Sigmoid colon (tissue), 7 donors: ENCODE data around the gene SOX13. TPM values are rescaled to one million over a fixed set of nuclear protein-coding genes. Genes with fewer than 3 reads are reported as not detected.

Source experiments
- DNase-seq: peaks from one replicate; pipeline ENCODE4 v3.0.0-alpha.2; 2019
- H3K27ac ChIP-seq, 4 donors: fragments of 200-600 bp; sonication (generic); one replicate each; pipeline ENCODE4 v1.5.1; 2016 to 2019; ENCODE audit warnings: mild to moderate bottlenecking in 1 of 4
- H3K27me3 ChIP-seq, 3 donors: fragments of 200-600 bp; sonication (generic); one replicate each; pipeline ENCODE4 v1.5.1; 2019; ENCODE audit warnings: mild to moderate bottlenecking in 1 of 3
- H3K36me3 ChIP-seq, 4 donors: fragments of 200-600 bp; sonication (generic); one replicate each; pipeline ENCODE4 v1.5.1; 2016 to 2019
- H3K4me1 ChIP-seq, 4 donors: fragments of 200-600 bp; sonication (generic); one replicate each; pipeline ENCODE4 v1.5.1; 2017 to 2019
- H3K4me3 ChIP-seq, 4 donors: fragments of 200-600 bp; sonication (generic); one replicate each; pipeline ENCODE4 v1.5.1; 2017 to 2019; ENCODE audit warnings: mild to moderate bottlenecking in 2 of 4, moderate library complexity in 1 of 4
- H3K9me3 ChIP-seq, 4 donors: fragments of 200-600 bp in 3 of 4; sonication (generic) in 3 of 4; one replicate each; pipeline versions ENCODE4 v1.5.1 to v1.6.1; 2013 to 2019
- CTCF ChIP-seq, 4 experiments: fragments of 450-650 bp in 3 of 4; fragments of 200-600 bp in 1 of 4; IDR thresholded peaks; one replicate each; pipeline ENCODE4 v1.5.1; 2016 to 2019; ENCODE audit warnings: antibody characterized with exemption in 4 of 4, mild to moderate bottlenecking in 3 of 4, moderate library complexity in 2 of 4
- EP300 ChIP-seq, 4 donors: sonication (generic); formaldehyde crosslinking; IDR thresholded peaks; one replicate each; pipeline ENCODE4 v1.6.1; 2017; ENCODE audit warnings: antibody characterized with exemption in 4 of 4
- POLR2A ChIP-seq, 2 donors: fragments of 450-650 bp; IDR thresholded peaks; one replicate each; pipeline ENCODE4 v1.6.1; 2016; ENCODE audit warnings: antibody characterized with exemption in 2 of 2, mild to moderate bottlenecking in 2 of 2, moderate library complexity in 2 of 2
- POLR2AphosphoS5 ChIP-seq, 4 donors: sonication (generic); formaldehyde crosslinking; IDR thresholded peaks; one replicate each; pipeline ENCODE4 v1.6.1; 2017; ENCODE audit warnings: antibody characterized with exemption in 4 of 4
- WGBS, 2 donors: extraction: QIAGEN DNeasy Blood & Tissue Kit; methylation state at CpG; one replicate each; pipeline ENCODE4 v1.1.7; 2013; 5-methylcytosine and 5-hydroxymethylcytosine counted together
- intact Hi-C: fragments of 100-400 bp; cut with DNase I; formaldehyde crosslinking; loops from one replicate; pipeline ENCODE4 v1.15.1; 2023
- polyA plus RNA-seq, 3 donors: library from polyadenylated mRNA; stranded (reverse); fragments of 200-250 nt; gene quantifications; one replicate each; pipeline ENCODE4 v1.2.3, GENCODE V29; 2013
- total RNA-seq, 4 donors: library from RNA; depleted of rRNA; stranded (reverse); fragments of >200 nt; gene quantifications; one replicate each; pipeline ENCODE4 v1.1.0, GENCODE V29; 2016
- donor health status: healthy with polysubstance abuse.
- donor health status: Bipolar disorder and iron deficiency.
- donor health status: healthy.

SOX13 gene
- total and polyA plus RNA-seq, 7 donors, result 9.6 to 58.4 (median 28.5) TPM

DNA sequence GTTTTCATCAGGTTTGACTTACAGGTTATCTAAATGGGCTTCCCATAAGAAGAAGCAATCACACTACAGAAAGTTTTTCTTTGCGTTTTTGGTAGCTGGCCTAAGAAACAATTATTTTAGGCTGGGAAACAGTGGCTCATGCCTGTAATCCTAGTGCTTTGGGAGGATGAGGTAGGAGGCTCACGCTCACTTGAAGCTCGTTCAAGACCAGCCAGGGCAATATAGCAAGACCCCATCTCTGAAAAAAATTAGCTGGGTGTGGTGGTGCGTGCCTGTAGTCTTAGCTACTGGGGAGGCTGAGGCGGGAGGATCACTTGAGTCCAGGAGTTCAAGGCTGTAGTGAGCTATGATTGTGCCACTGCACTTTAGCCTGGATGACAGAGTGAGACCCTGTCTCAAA lies 94.8 kb downstream of the SOX13 start:
- Histone ChIP-seq H3K36me3 (no peaks in the 10 kb centered on the region), H3K27me3 (no peaks in the 10 kb centered on the region), H3K9me3 (peaks cover 0 to 9% (median 3%) of the 10 kb centered on the region in 4 donors), H3K4me1 (no peaks in the 10 kb centered on the region), H3K27ac (no peak overlapping the region), H3K4me3 (no peak overlapping the region)
- no peak for DNase-seq
- TF ChIP-seq POLR2AphosphoS5 (IDR thresholded peaks at IDR 0.05) (no peak), EP300 (IDR thresholded peaks at IDR 0.05) (no peak), CTCF (IDR thresholded peaks at IDR 0.05) (no peak), POLR2A (IDR thresholded peaks at IDR 0.05) (no peak)
- WGBS, 2 donors, result 83 to 90% methylated on average over 5 of the region's 5 CpGs
- intact Hi-C loops, result no loop called here

GRCh38 chr1:204169858-204170257 lies 96.9 kb downstream of the SOX13 start:
- TF ChIP-seq POLR2A (IDR thresholded peaks at IDR 0.05), result no peak
- no peak for TF ChIP-seq EP300 (IDR thresholded peaks at IDR 0.05)
- no peak for TF ChIP-seq POLR2AphosphoS5 (IDR thresholded peaks at IDR 0.05)
- TF ChIP-seq CTCF (IDR thresholded peaks at IDR 0.05), result no peak
- peaks cover 0 to 9% (median 3%) of the 10 kb centered on the region in 4 donors for H3K9me3 ChIP-seq
- no peaks in the 10 kb centered on the region for H3K27me3 ChIP-seq
- intact Hi-C loops, result no loop called here
- H3K36me3 ChIP-seq, result no peaks in the 10 kb centered on the region
- 84 to 92% methylated on average over 4 of the region's 4 CpGs for WGBS, 2 donors
- DNase-seq, result no peak
- H3K4me3 ChIP-seq, result no peak overlapping the region
- no peak overlapping the region for H3K27ac ChIP-seq
- no peaks in the 10 kb centered on the region for H3K4me1 ChIP-seq

DNA sequence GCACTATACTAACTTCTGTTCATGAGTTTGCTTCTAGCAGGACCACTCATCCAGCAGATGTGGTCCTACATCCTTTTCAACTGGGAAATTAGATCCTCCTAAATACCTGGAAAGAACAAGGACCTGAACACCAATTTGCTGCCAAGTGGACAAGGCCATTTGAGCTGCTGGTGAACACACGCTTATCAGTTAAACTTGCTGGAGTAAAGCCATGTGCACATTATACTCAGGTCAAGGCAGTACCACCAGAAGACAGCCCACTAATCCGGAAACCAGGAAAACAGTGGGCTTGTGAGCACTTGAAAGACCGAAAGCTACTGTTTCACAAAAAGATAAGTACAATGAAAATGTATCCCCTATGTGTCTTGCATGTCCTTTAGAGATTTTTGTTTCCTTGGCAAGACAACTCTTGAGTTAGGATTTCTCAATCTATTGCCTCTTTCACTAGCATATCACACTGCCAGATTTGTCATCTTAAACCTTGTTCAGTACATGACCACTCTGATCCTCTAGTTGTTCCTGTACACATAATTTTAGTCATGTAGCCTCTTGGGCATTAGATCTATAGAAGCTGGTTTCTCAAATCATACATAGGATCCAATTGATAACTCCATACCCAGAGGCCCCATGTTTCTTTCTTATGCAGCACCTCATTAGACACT lies 97.7 kb downstream of the SOX13 start:
- no peak for DNase-seq
- H3K4me3 ChIP-seq, result no peak overlapping the region
- no peak overlapping the region for H3K27ac ChIP-seq
- no peaks in the 10 kb centered on the region for H3K27me3 ChIP-seq
- no peaks in the 10 kb centered on the region for H3K36me3 ChIP-seq
- TF ChIP-seq POLR2A (IDR thresholded peaks at IDR 0.05), result no peak
- no peaks in the 10 kb centered on the region for H3K4me1 ChIP-seq
- H3K9me3 ChIP-seq, result peaks cover 0 to 9% (median 3%) of the 10 kb centered on the region in 4 donors
- 93 to 94% methylated on average over 3 of the region's 3 CpGs for WGBS, 2 donors
- intact Hi-C loops, result no loop called here

- no peak overlapping the region for H3K4me3 ChIP-seq
- H3K9me3 ChIP-seq, result peaks cover 0 to 9% (median 3%) of the 10 kb centered on the region in 4 donors
- H3K27ac ChIP-seq, result no peak overlapping the region
- 38 to 54% methylated on average over 4 of the region's 4 CpGs for WGBS, 2 donors
- no peak for DNase-seq
- no peaks in the 10 kb centered on the region for H3K36me3 ChIP-seq
- TF ChIP-seq EP300 (IDR thresholded peaks at IDR 0.05), result no peak
- TF ChIP-seq CTCF (IDR thresholded peaks at IDR 0.05), result no peak
- TF ChIP-seq POLR2A (IDR thresholded peaks at IDR 0.05), result no peak
- TF ChIP-seq POLR2AphosphoS5 (IDR thresholded peaks at IDR 0.05), result no peak
- peaks cover 0 to 3% (median 0%) of the 10 kb centered on the region in 3 donors for H3K27me3 ChIP-seq
- intact Hi-C loops, result no loop called here
- H3K4me1 ChIP-seq, result no peaks in the 10 kb centered on the region
Measured at GRCh38 chr1:204171751-204172178, 98.8 kb downstream of the SOX13 start.

GRCh38 chr1:204172404-204173029 lies 99.6 kb downstream of the SOX13 start:
- H3K9me3 ChIP-seq, result peaks cover 0 to 9% (median 3%) of the 10 kb centered on the region in 4 donors
- H3K27me3 ChIP-seq, result peaks cover 0 to 6% (median 0%) of the 10 kb centered on the region in 3 donors
- H3K4me3 ChIP-seq, result no peak overlapping the region
- TF ChIP-seq POLR2AphosphoS5 (IDR thresholded peaks at IDR 0.05) (no peak), POLR2A (IDR thresholded peaks at IDR 0.05) (no peak), EP300 (IDR thresholded peaks at IDR 0.05) (no peak), CTCF (IDR thresholded peaks at IDR 0.05) (no peak)
- intact Hi-C loops, result no loop called here
- no peaks in the 10 kb centered on the region for H3K36me3 ChIP-seq
- no peaks in the 10 kb centered on the region for H3K4me1 ChIP-seq
- DNase-seq, result no peak
- no peak overlapping the region for H3K27ac ChIP-seq
- 94 to 98% methylated on average over 2 of the region's 2 CpGs for WGBS, 2 donors
